ENCODE results near the gene NFIA.
A peak's percentile ranks its signal among the peaks of the same experiment; 100 is the strongest.

NFIA gene

GRCh38 chr1:61391730-61392129, 309.4 kb downstream of the NFIA start (continued):
- TF ChIP-seq ZNF670 (tag by site-specific recombination; IDR thresholded peaks at IDR 0.05; ENCODE audit: low read depth) (no peak), ZNF112 (tag by site-specific recombination; IDR thresholded peaks at IDR 0.05) (no peak), ZNF239 (tag by site-specific recombination; IDR thresholded peaks at IDR 0.05) (peak; percentile 88; the same call in 1 of the 2 replicates), ZNF132 (tag by site-specific recombination; IDR thresholded peaks at IDR 0.05; ENCODE audit: borderline replicate concordance) (no peak), HIC1 (tag by site-specific recombination; IDR thresholded peaks at IDR 0.05) (no peak), ZNF776 (tag by site-specific recombination; IDR thresholded peaks at IDR 0.05; ENCODE audit: borderline replicate concordance) (no peak), ZNF362 (tag by site-specific recombination; IDR thresholded peaks at IDR 0.05) (no peak), TSHZ1 (tag by site-specific recombination; IDR thresholded peaks at IDR 0.05; ENCODE audit: borderline replicate concordance) (0 out of 2 replicates have a peak, but pooled peaks have one; percentile 62), PRDM6 (tag by site-specific recombination; IDR thresholded peaks at IDR 0.05) (peak; percentile 71), MZF1 (tag by site-specific recombination; IDR thresholded peaks at IDR 0.05; ENCODE audit: borderline replicate concordance) (no peak), ZNF544 (tag by site-specific recombination; IDR thresholded peaks at IDR 0.05) (no peak), RBAK (tag by site-specific recombination; IDR thresholded peaks at IDR 0.05) (no peak), ZNF16 (tag by site-specific recombination; IDR thresholded peaks at IDR 0.05; ENCODE audit: low read depth) (no peak), ZBTB7A (tag by site-specific recombination; IDR thresholded peaks at IDR 0.05; ENCODE audit: low read depth) (no peak), ZNF548 (tag by site-specific recombination; IDR thresholded peaks at IDR 0.05) (no peak), ZNF639 (tag by site-specific recombination; IDR thresholded peaks at IDR 0.05) (no peak; the same call in 1 of the 2 replicates), ZNF571 (tag by site-specific recombination; IDR thresholded peaks at IDR 0.05) (no peak), ZNF423 (tag by site-specific recombination; IDR thresholded peaks at IDR 0.05) (no peak), ZNF18 (tag by site-specific recombination; IDR thresholded peaks at IDR 0.05) (no peak), BCL11A (tag by site-specific recombination; IDR thresholded peaks at IDR 0.05; ENCODE audit: low read depth) (peak; percentile 56; the same call in 1 of the 2 replicates), KLF8 (tag by site-specific recombination; IDR thresholded peaks at IDR 0.05) (no peak; the same call in 1 of the 2 replicates), ZNF843 (tag by site-specific recombination; IDR thresholded peaks at IDR 0.05) (peak; percentile 73), ZBTB1 (tag by site-specific recombination; IDR thresholded peaks at IDR 0.05) (no peak), ZNF10 (tag by site-specific recombination; IDR thresholded peaks at IDR 0.05) (0 out of 2 replicates have a peak, but pooled peaks have one; percentile 25), ZSCAN18 (tag by site-specific recombination; IDR thresholded peaks at IDR 0.05) (no peak), AEBP2 (tag by site-specific recombination; IDR thresholded peaks at IDR 0.05; ENCODE audit: borderline replicate concordance) (no peak)

All from HEK293 (cell line).